ENCODE measurements around the gene KAT6B.

DNA sequence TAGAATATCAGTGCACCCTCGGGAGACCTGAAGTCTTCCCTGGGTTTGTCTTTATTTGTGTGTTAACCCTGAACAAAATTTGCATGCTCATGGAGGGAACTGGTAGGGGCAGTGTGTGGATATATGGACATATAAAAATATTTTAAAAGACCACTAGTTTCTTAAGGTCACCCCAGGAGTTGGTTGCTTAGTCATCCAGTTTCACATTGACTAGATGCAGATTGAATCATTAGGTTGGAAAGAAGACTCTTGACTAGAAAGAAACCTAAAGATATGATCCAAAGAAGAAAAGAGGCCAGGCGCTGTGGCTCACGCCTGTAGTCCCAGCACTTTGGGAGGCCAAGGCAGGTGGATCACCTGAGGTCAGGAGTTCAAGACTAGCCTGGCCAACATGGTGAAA, 137.1 kb downstream of the KAT6B start:
- TF ChIP-seq POLR2A (IDR thresholded peaks at IDR 0.05; ENCODE audit: control extremely low read depth in 1 of 2, low read depth in 2 of 2, low read length in 2 of 2) (no peak), SP2 (IDR thresholded peaks at IDR 0.05; ENCODE audit: low read length) (no peak), CTCF (IDR thresholded peaks at IDR 0.05; ENCODE audit: control extremely low read depth in 1 of 3, insufficient read depth in 1 of 3, low read depth in 1 of 3, low read length in 3 of 3) (no peak), CHD1 (IDR thresholded peaks at IDR 0.05; ENCODE audit: low read depth, low read length) (no peak)

Data from H1 (cell line).